IMR-90 (cell line): ENCODE data around the gene PIAS4. TPM values are rescaled to one million over a fixed set of nuclear protein-coding genes. Genes with fewer than 3 reads are reported as not detected.

ENCODE experiments used
- ATAC-seq: fragments of 200-7000 bp; cut with Tn5 transposase; 2 replicates; pipeline ENCODE4 v1.9.1; 2020; ENCODE audit warnings: low read depth, mild to moderate bottlenecking, moderate library complexity
- BruUV-seq: library from RNA; stranded (reverse); fragments of 400-500 nt; replicated peaks from 2 replicates; lab custom pipeline; 2021; lab: Mats Ljungman, UMichigan
- CTCF ChIA-PET: fragments of 300-600 bp; formaldehyde crosslinking; extraction: SDS; loops from one replicate; lab custom pipeline; 2021; ENCODE audit warnings: antibody characterized with exemption; lab: Yijun Ruan, JAX
- POLR2A ChIA-PET: fragments of 300-600 bp; sonication (Branson Sonifier 250); formaldehyde crosslinking; loops from one replicate; lab custom pipeline; 2022; ENCODE audit warnings: antibody characterized with exemption; ENCODE audit not compliant: unreplicated experiment; lab: Charles Lee
- DNase-seq: peaks from one replicate; pipeline ENCODE4 v3.0.0; 2013
- H2AFZ ChIP-seq: replicated peaks from 2 replicates; pipeline ENCODE3; 2013; ENCODE audit warnings: low read length, mild to moderate bottlenecking; ENCODE audit not compliant: poor library complexity
- H2AK5ac ChIP-seq: 2 replicates; pipeline ENCODE4 v1.6.1; 2013; ENCODE audit warnings: low read depth, low read length, inconsistent platforms
- H2AK9ac ChIP-seq: replicated peaks from 2 replicates; pipeline ENCODE3; 2013; ENCODE audit warnings: mild to moderate bottlenecking, low read depth, low read length, moderate library complexity; ENCODE audit not compliant: poor library complexity
- H2BK120ac ChIP-seq: 2 replicates; pipeline ENCODE4 v1.6.1; 2013; ENCODE audit warnings: low read depth, low read length, inconsistent platforms
- H2BK15ac ChIP-seq: 3 replicates; pipeline ENCODE4 v1.6.1; 2013; ENCODE audit warnings: low read depth, low read length, inconsistent platforms
- H2BK20ac ChIP-seq: 2 replicates; pipeline ENCODE4 v1.6.1; 2013; ENCODE audit warnings: low read depth, mild to moderate bottlenecking, inconsistent platforms, low read length, moderate library complexity
- H2BK5ac ChIP-seq: 2 replicates; pipeline ENCODE4 v1.6.1; 2013; ENCODE audit warnings: mild to moderate bottlenecking, low read depth, low read length, inconsistent platforms; ENCODE audit not compliant: poor library complexity, severe bottlenecking
- H3K14ac ChIP-seq: replicated peaks from 2 replicates; pipeline ENCODE4 v1.6.1; 2013; ENCODE audit warnings: low read depth, low read length, inconsistent platforms
- H3K18ac ChIP-seq: 2 replicates; pipeline ENCODE4 v1.6.1; 2013; ENCODE audit warnings: low read depth, low read length, control low read depth
- H3K23ac ChIP-seq: 2 replicates; pipeline ENCODE4 v1.6.1; 2013; ENCODE audit warnings: low read depth, low read length, inconsistent platforms
- H3K27ac ChIP-seq: 2 replicates; pipeline ENCODE4 v1.5.1; 2013; ENCODE audit warnings: mild to moderate bottlenecking, control low read depth, low read length; ENCODE audit not compliant: insufficient read depth
- H3K27me3 ChIP-seq: 2 replicates; pipeline ENCODE4 v1.6.1; 2013; ENCODE audit warnings: low read length; ENCODE audit not compliant: control insufficient read depth, insufficient read depth
- H3K36me3 ChIP-seq: 2 replicates; pipeline ENCODE4 v1.6.1; 2013; ENCODE audit warnings: low read length, mixed read lengths; ENCODE audit not compliant: control insufficient read depth, insufficient read depth
- H3K4ac ChIP-seq: 2 replicates; pipeline ENCODE4 v1.6.1; 2013; ENCODE audit warnings: low read depth, low read length, inconsistent platforms
- H3K4me1 ChIP-seq: 2 replicates; pipeline ENCODE4 v1.6.1; 2013; ENCODE audit warnings: low read length, mixed read lengths; ENCODE audit not compliant: control insufficient read depth, insufficient read depth
- H3K4me2 ChIP-seq: 2 replicates; pipeline ENCODE4 v1.6.1; 2013; ENCODE audit warnings: low read depth, mild to moderate bottlenecking, control low read depth, low read length, moderate library complexity
- H3K4me3 ChIP-seq: 2 replicates; pipeline ENCODE4 v1.5.1; 2013; ENCODE audit warnings: low read depth, mild to moderate bottlenecking, control low read depth, low read length, moderate library complexity; ENCODE audit not compliant: insufficient read depth
- H3K56ac ChIP-seq: 2 replicates; pipeline ENCODE4 v1.6.1; 2013; ENCODE audit warnings: low read length, inconsistent platforms; ENCODE audit not compliant: insufficient read depth; ENCODE audit errors: extremely low read depth
- H3K79me1 ChIP-seq, 2 experiments: 2 replicates each; pipeline ENCODE4 v1.6.1; 2013; ENCODE audit warnings: low read length in 2 of 2, inconsistent platforms in 1 of 2, low read depth in 1 of 2
- H3K9ac ChIP-seq: 2 replicates; pipeline ENCODE4 v1.6.1; 2013; ENCODE audit warnings: low read depth, low read length, control low read depth
- H3K9me1 ChIP-seq: 2 replicates; pipeline ENCODE4 v1.6.1; 2013; ENCODE audit warnings: low read length, inconsistent platforms; ENCODE audit not compliant: insufficient read depth
- H3K9me3 ChIP-seq: 2 replicates; pipeline ENCODE4 v1.6.1; 2013; ENCODE audit warnings: low read length; ENCODE audit not compliant: control insufficient read depth, insufficient read depth
- H4K20me1 ChIP-seq: 2 replicates; pipeline ENCODE4 v1.6.1; 2013; ENCODE audit warnings: low read length, inconsistent platforms; ENCODE audit not compliant: insufficient read depth
- H4K5ac ChIP-seq: 2 replicates; pipeline ENCODE4 v1.6.1; 2013; ENCODE audit warnings: mild to moderate bottlenecking, low read depth, low read length, control low read depth
- H4K8ac ChIP-seq, 2 experiments: 2 replicates each; pipeline ENCODE4 v1.6.1; 2013; ENCODE audit warnings: low read depth in 2 of 2, low read length in 2 of 2, control low read depth in 1 of 2, inconsistent platforms in 1 of 2
- H4K91ac ChIP-seq: 2 replicates; pipeline ENCODE4 v1.6.1; 2013; ENCODE audit warnings: low read depth, low read length, inconsistent platforms; ENCODE audit not compliant: insufficient read depth
- BHLHE40 ChIP-seq: fragments of 150-350 bp; IDR thresholded peaks from 2 replicates; pipeline ENCODE4 v1.6.1; 2016; ENCODE audit warnings: mild to moderate bottlenecking, low read depth, low read length
- CHD1 ChIP-seq: IDR thresholded peaks from 2 replicates; pipeline ENCODE4 v1.6.1; 2012; ENCODE audit warnings: low read depth, low read length, improper control_type of control experiment
- CTCF ChIP-seq: conservative IDR thresholded peaks from 2 replicates; pipeline ENCODE4 v1.5.1; 2012; ENCODE audit warnings: mild to moderate bottlenecking, low read depth, low read length, improper control_type of control experiment
- FOS ChIP-seq: fragments of 150-350 bp; IDR thresholded peaks from 2 replicates; pipeline ENCODE4 v1.6.1; 2016; ENCODE audit warnings: low read depth, low read length
- MAFK ChIP-seq: IDR thresholded peaks from 2 replicates; pipeline ENCODE4 v1.6.1; 2012; ENCODE audit warnings: low read depth, low read length, improper control_type of control experiment
- MAZ ChIP-seq: IDR thresholded peaks from 2 replicates; pipeline ENCODE4 v1.6.1; 2012; ENCODE audit warnings: low read depth, mild to moderate bottlenecking, low read length, improper control_type of control experiment, moderate library complexity, borderline replicate concordance
- MXI1 ChIP-seq: IDR thresholded peaks from 2 replicates; pipeline ENCODE4 v1.6.1; 2012; ENCODE audit warnings: low read depth, mild to moderate bottlenecking, low read length, moderate library complexity, borderline replicate concordance
- NFE2L2 ChIP-seq: fragments of 150-350 bp; IDR thresholded peaks from 2 replicates; pipeline ENCODE4 v1.6.1; 2016; ENCODE audit warnings: low read depth, mild to moderate bottlenecking, low read length
- RAD21 ChIP-seq: IDR thresholded peaks from 2 replicates; pipeline ENCODE4 v1.6.1; 2012; ENCODE audit warnings: low read length, improper control_type of control experiment
- RCOR1 ChIP-seq: IDR thresholded peaks from 2 replicates; pipeline ENCODE4 v1.6.1; 2012; ENCODE audit warnings: mild to moderate bottlenecking, low read length, improper control_type of control experiment; ENCODE audit not compliant: insufficient replicate concordance
- USF2 ChIP-seq: fragments of 150-350 bp; IDR thresholded peaks from 2 replicates; pipeline ENCODE4 v1.6.1; 2017; ENCODE audit warnings: mild to moderate bottlenecking, antibody characterized with exemption, low read length, low read depth
- WGBS, 2 experiments: methylation state at CpG; one replicate each; pipeline versions ENCODE4 v1.1.5 to v1.1.7; 2013; ENCODE audit warnings: missing lambda C conversion rate in 2 of 2; ENCODE audit not compliant: insufficient read length in 1 of 2; ENCODE audit errors: extremely low coverage in 2 of 2; 5-methylcytosine and 5-hydroxymethylcytosine counted together
- dilution Hi-C: fragments of 300-500 bp; cut with HindIII; formaldehyde crosslinking; loops from one replicate; pipeline ENCODE4 v1.14.3; 2018; ENCODE audit warnings: low sequenced_read_pairs; ENCODE audit not compliant: unreplicated experiment
- in situ Hi-C: fragments of 300-500 bp; cut with MboI; formaldehyde crosslinking; loops from 3 replicates; pipeline ENCODE4 v1.14.3; 2019; ENCODE audit warnings: low sequenced_read_pairs, inconsistent platforms, mixed read lengths
- intact Hi-C: fragments of 100-400 bp; cut with micrococcal nuclease; formaldehyde crosslinking; loops from 2 replicates; pipeline ENCODE4 v1.10.0; 2022
- polyA plus RNA-seq, 3 experiments: library from polyadenylated mRNA; depleted of rRNA; stranded (reverse); fragments of >200 nt; gene quantifications; 2 replicates each; pipeline ENCODE4 v1.2.3, GENCODE V29; 2012; ENCODE audit warnings: low replicate concordance in 1 of 3
- total RNA-seq: library from RNA; depleted of rRNA; stranded (reverse); fragments of >200 nt; gene quantifications from 2 replicates; pipeline ENCODE4 v1.2.3, GENCODE V29; 2012

Gene PIAS4
- total and polyA plus RNA-seq, 2 of the 4 experiments (the other 2 are of a cell fraction): 12.1 to 13.6 TPM

- H3K18ac ChIP-seq: no peak overlapping the region
- no peak for ATAC-seq
- BruUV-seq: no TSS peak
- intact Hi-C loops (no loop called here), dilution Hi-C loops (no loop called here), in situ Hi-C loops (no loop called here)
- no peak overlapping the region for H3K23ac ChIP-seq
- H2AFZ ChIP-seq: no peak overlapping the region
- H3K9ac ChIP-seq: no peak overlapping the region
- no peak overlapping the region for H2BK20ac ChIP-seq
- H3K4ac ChIP-seq: no peak overlapping the region
- no peak overlapping the region for H2BK5ac ChIP-seq
- H3K14ac ChIP-seq: no peak overlapping the region
- peaks cover 49% of the 10 kb centered on the region for H3K36me3 ChIP-seq
- DNase-seq: no peak
- no peak overlapping the region for H2BK15ac ChIP-seq
- no peak overlapping the region for H2AK9ac ChIP-seq
- no peak overlapping the region for H3K56ac ChIP-seq
- H3K4me3 ChIP-seq: no peak overlapping the region
- H3K9me3 ChIP-seq: no peaks in the 10 kb centered on the region
- H3K4me1 ChIP-seq: peaks cover 9% of the 10 kb centered on the region
- 74% methylated on average over 3 of the region's 33 CpGs; no CpG with 5 or more reads in 1 of the 2 experiments for WGBS, 2 experiments
- H2BK120ac ChIP-seq: no peak overlapping the region
- no peaks in the 10 kb centered on the region for H3K27me3 ChIP-seq
- CTCF ChIA-PET: no interaction called here
- H3K27ac ChIP-seq: no peak overlapping the region
- peaks cover 7 to 59% of the 10 kb centered on the region in 2 experiments for H3K79me1 ChIP-seq
- H4K8ac ChIP-seq: no peak overlapping the region
- POLR2A ChIA-PET: no interaction called here
- no peak overlapping the region for H2AK5ac ChIP-seq
- no peak for TF ChIP-seq RAD21
- no peak for TF ChIP-seq USF2
- TF ChIP-seq NFE2L2: no peak
- no peak for TF ChIP-seq RCOR1
- no peak for TF ChIP-seq CHD1
- no peak for TF ChIP-seq MAZ
- no peak for TF ChIP-seq FOS
- TF ChIP-seq CTCF: no peak
- TF ChIP-seq MXI1: no peak
- TF ChIP-seq BHLHE40: no peak
- TF ChIP-seq MAFK: no peak
- H4K5ac ChIP-seq: no peak overlapping the region
- H3K4me2 ChIP-seq: no peak overlapping the region
- no peak overlapping the region for H4K91ac ChIP-seq
- peaks cover 5% of the 10 kb centered on the region; the same call in 1 of the 2 replicates for H3K9me1 ChIP-seq
- H4K20me1 ChIP-seq: peaks cover 83% of the 10 kb centered on the region
Measured at GRCh38 chr19:4046946-4047683, 39.6 kb downstream of the PIAS4 start.
